H9 (cell line): ENCODE data around the gene PIP5K1C. TPM values are rescaled to one million over a fixed set of nuclear protein-coding genes. Genes with fewer than 3 reads are reported as not detected.

Experiments used
- DNase-seq: peaks from one replicate; pipeline ENCODE4 v3.0.0-alpha.2; 2017
- H2AFZ ChIP-seq: one replicate; pipeline ENCODE4 v1.6.1; 2013; ENCODE audit warnings: mild to moderate bottlenecking, low read length, control low read depth, moderate library complexity
- H2AK5ac ChIP-seq: 2 replicates; pipeline ENCODE4 v1.6.1; 2013; ENCODE audit warnings: low read length, control low read depth, mixed read lengths; ENCODE audit not compliant: insufficient read length
- H2BK120ac ChIP-seq: one replicate; pipeline ENCODE4 v1.6.1; 2013; ENCODE audit warnings: low read depth, mild to moderate bottlenecking, low read length, control low read depth, inconsistent platforms; ENCODE audit not compliant: poor library complexity, severe bottlenecking
- H2BK12ac ChIP-seq: 2 replicates; pipeline ENCODE4 v1.6.1; 2013; ENCODE audit warnings: low read length, control low read depth, mixed read lengths, low read depth; ENCODE audit not compliant: insufficient read length
- H2BK15ac ChIP-seq: 2 replicates; pipeline ENCODE4 v1.6.1; 2013; ENCODE audit warnings: low read depth, low read length, control low read depth
- H2BK20ac ChIP-seq: one replicate; pipeline ENCODE4 v1.6.1; 2013; ENCODE audit warnings: low read depth, mild to moderate bottlenecking, low read length, control low read depth, inconsistent platforms; ENCODE audit not compliant: poor library complexity, severe bottlenecking
- H2BK5ac ChIP-seq: 2 replicates; pipeline ENCODE4 v1.6.1; 2013; ENCODE audit warnings: low read length, control low read depth, mixed read lengths; ENCODE audit not compliant: insufficient read length
- H3K14ac ChIP-seq: 2 replicates; pipeline ENCODE4 v1.6.1; 2013; ENCODE audit warnings: low read length, control low read depth; ENCODE audit not compliant: insufficient read depth
- H3K18ac ChIP-seq: 2 replicates; pipeline ENCODE4 v1.6.1; 2013; ENCODE audit warnings: low read depth, mild to moderate bottlenecking, mixed read lengths, low read length, control low read depth; ENCODE audit not compliant: insufficient read length
- H3K23ac ChIP-seq: 2 replicates; pipeline ENCODE4 v1.6.1; 2013; ENCODE audit warnings: low read length, control low read depth, mixed read lengths, low read depth; ENCODE audit not compliant: insufficient read length
- H3K23me2 ChIP-seq: 2 replicates; pipeline ENCODE4 v1.6.1; 2013; ENCODE audit warnings: low read depth, mild to moderate bottlenecking, mixed read lengths, low read length, control low read depth; ENCODE audit not compliant: insufficient read length, poor library complexity, severe bottlenecking
- H3K27ac ChIP-seq: 2 replicates; pipeline ENCODE4 v1.5.1; 2013; ENCODE audit warnings: low read length, control low read depth, mixed read lengths, low read depth; ENCODE audit not compliant: insufficient read length
- H3K27me3 ChIP-seq: 2 replicates; pipeline ENCODE4 v1.6.1; 2013; ENCODE audit warnings: low read length, control low read depth, inconsistent platforms; ENCODE audit not compliant: insufficient read depth
- H3K4ac ChIP-seq: 2 replicates; pipeline ENCODE4 v1.6.1; 2013; ENCODE audit warnings: low read depth, mild to moderate bottlenecking, control low read depth, inconsistent platforms, low read length, moderate library complexity
- H3K4me1 ChIP-seq: 2 replicates; pipeline ENCODE4 v1.6.1; 2013; ENCODE audit warnings: low read length, control low read depth, inconsistent platforms; ENCODE audit not compliant: insufficient read depth
- H3K4me2 ChIP-seq: 2 replicates; pipeline ENCODE4 v1.6.1; 2013; ENCODE audit warnings: low read length, control low read depth, mixed read lengths; ENCODE audit not compliant: insufficient read length, insufficient read depth
- H3K56ac ChIP-seq: 2 replicates; pipeline ENCODE4 v1.6.1; 2013; ENCODE audit warnings: low read depth, mild to moderate bottlenecking, mixed read lengths, low read length, control low read depth; ENCODE audit not compliant: insufficient read length
- H3K79me1 ChIP-seq: 2 replicates; pipeline ENCODE4 v1.6.1; 2013; ENCODE audit warnings: low read depth, mild to moderate bottlenecking, moderate library complexity, low read length, control low read depth, inconsistent platforms; ENCODE audit not compliant: insufficient read depth, poor library complexity, severe bottlenecking
- H3K79me2 ChIP-seq: 2 replicates; pipeline ENCODE4 v1.6.1; 2013; ENCODE audit warnings: low read length, control low read depth, inconsistent platforms; ENCODE audit not compliant: insufficient read depth
- H3K9ac ChIP-seq: 2 replicates; pipeline ENCODE4 v1.6.1; 2013; ENCODE audit warnings: low read length, control low read depth, mixed read lengths; ENCODE audit not compliant: insufficient read length; ENCODE audit errors: extremely low read depth
- H3K9me3 ChIP-seq: one replicate; pipeline ENCODE4 v1.6.1; 2013; ENCODE audit warnings: low read depth, low read length, inconsistent platforms; ENCODE audit not compliant: control insufficient read depth
- H3T11ph ChIP-seq: one replicate; pipeline ENCODE4 v1.6.1; 2013; ENCODE audit warnings: mild to moderate bottlenecking, low read length, control low read depth, inconsistent platforms
- H4K20me1 ChIP-seq: one replicate; pipeline ENCODE4 v1.6.1; 2013; ENCODE audit not compliant: control insufficient read depth, insufficient read length, insufficient read depth
- H4K5ac ChIP-seq: 2 replicates; pipeline ENCODE4 v1.6.1; 2013; ENCODE audit warnings: low read depth, mild to moderate bottlenecking, mixed read lengths, low read length, control low read depth; ENCODE audit not compliant: insufficient read length
- H4K8ac ChIP-seq: replicated peaks from 2 replicates; pipeline ENCODE4 v1.6.1; 2013; ENCODE audit warnings: low read length, control low read depth, mixed read lengths, low read depth; ENCODE audit not compliant: insufficient read length
- H4K91ac ChIP-seq: 2 replicates; pipeline ENCODE4 v1.6.1; 2013; ENCODE audit warnings: low read depth, mild to moderate bottlenecking, moderate library complexity, mixed read lengths, low read length, control low read depth; ENCODE audit not compliant: insufficient read length
- H3K27ac Mint-ChIP-seq, 3 experiments: 2 replicates in 2 of 3; 3 replicates in 1 of 3; pipeline ENCODE4 v1.8.0; 2020 to 2021; ENCODE audit warnings: mixed read lengths in 3 of 3, mild to moderate bottlenecking in 1 of 3, moderate library complexity in 1 of 3
- H3K27me3 Mint-ChIP-seq: 2 replicates; pipeline ENCODE4 v1.8.0; 2021; ENCODE audit warnings: low read depth, mild to moderate bottlenecking, moderate library complexity, mixed read lengths
- H3K36me3 Mint-ChIP-seq, 3 experiments: 2 replicates in 2 of 3; 3 replicates in 1 of 3; pipeline ENCODE4 v1.8.0; 2020 to 2021; ENCODE audit warnings: low read depth in 3 of 3, mixed read lengths in 3 of 3; ENCODE audit not compliant: insufficient read depth in 1 of 3
- H3K4me1 Mint-ChIP-seq, 2 experiments: 2 replicates each; pipeline ENCODE4 v1.8.0; 2020; ENCODE audit warnings: mixed read lengths in 2 of 2
- H3K4me3 Mint-ChIP-seq, 2 experiments: 2 replicates in 1 of 2; 3 replicates in 1 of 2; pipeline ENCODE4 v1.8.0; 2020 to 2021; ENCODE audit warnings: mild to moderate bottlenecking in 2 of 2, mixed read lengths in 2 of 2, moderate library complexity in 1 of 2
- H3K9me3 Mint-ChIP-seq, 2 experiments: 2 replicates in 1 of 2; 3 replicates in 1 of 2; pipeline ENCODE4 v1.8.0; 2020; ENCODE audit warnings: mild to moderate bottlenecking in 2 of 2, mixed read lengths in 2 of 2, moderate library complexity in 1 of 2
- WGBS: extraction: QIAGEN DNeasy Blood & Tissue Kit; methylation state at CpG from one replicate; pipeline ENCODE4 v1.1.7; 2013; ENCODE audit warnings: missing lambda C conversion rate, low lambda C conversion rate, mixed read lengths; ENCODE audit not compliant: insufficient read length; ENCODE audit errors: extremely low coverage; 5-methylcytosine and 5-hydroxymethylcytosine counted together
- total RNA-seq: library from RNA; stranded (reverse); gene quantifications from 2 replicates; pipeline ENCODE4 v1.2.1, GENCODE V29; 2021
- TF ChIP-seq, protein P1 (sequence below): fragments of 200-600 bp; sonication (generic); conservative IDR thresholded peaks from 3 replicates; pipeline ENCODE4 v1.8.0; 2021; ENCODE audit warnings: antibody characterized with exemption, mild to moderate bottlenecking

PIP5K1C gene
- total RNA-seq, 1 experiment from 2014 or later, result 41.7 TPM

DNA sequence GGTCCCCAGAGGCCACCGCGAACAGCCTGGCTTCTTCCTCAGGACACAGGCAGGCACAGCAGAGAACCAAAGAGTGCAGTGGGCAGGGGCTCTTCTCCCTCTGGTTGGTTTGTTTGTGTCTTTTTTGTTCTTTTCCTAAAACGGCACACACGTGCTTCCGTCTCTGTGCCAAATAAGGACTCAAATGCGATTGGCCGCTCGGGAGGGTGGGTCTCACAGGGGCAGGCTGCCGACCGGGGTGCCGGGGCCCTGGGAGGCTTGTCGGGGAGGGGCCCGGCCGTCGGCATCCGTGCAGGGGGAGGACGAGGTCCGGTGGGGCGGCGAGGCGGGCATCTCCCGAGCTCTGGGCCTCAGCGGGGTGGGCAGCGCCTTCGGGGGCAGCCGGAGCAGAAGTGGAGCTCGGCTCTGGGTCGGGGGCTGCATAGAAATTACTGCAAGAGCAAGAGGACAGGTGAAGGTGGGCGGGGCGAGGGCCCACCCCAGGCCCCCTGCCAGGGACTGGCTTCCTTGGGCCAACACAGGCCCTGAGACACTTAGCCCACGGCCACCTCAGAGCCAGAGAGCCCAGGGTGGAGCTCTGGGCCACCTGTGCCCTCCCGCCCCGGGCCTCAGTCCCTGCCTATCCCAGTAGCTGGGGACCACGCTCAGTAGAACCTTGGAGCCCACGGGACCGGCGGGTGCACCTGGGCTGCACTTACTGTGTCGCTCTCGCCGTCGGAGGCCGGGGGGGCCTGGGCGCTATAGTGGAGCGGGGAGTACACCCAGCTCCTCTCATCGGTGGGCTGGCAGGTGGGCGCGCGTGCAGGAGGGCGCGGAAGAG, 67.3 kb downstream of the PIP5K1C start:
- Mint-ChIP-seq H3K9me3 (no peaks in the 10 kb centered on the region; a peak in 1 of 5 replicates), H3K4me3 (no peak overlapping the region), H3K36me3 (peaks cover 0 to 7% (median 7%) of the 10 kb centered on the region in 3 experiments; a peak in 5 of 7 replicates), H3K27me3 (no peaks in the 10 kb centered on the region), H3K4me1 (no peaks in the 10 kb centered on the region), H3K27ac (no peak overlapping the region)
- Histone ChIP-seq H3K4me1 (no peaks in the 10 kb centered on the region), H3K18ac (no peak overlapping the region), H3K14ac (no peak overlapping the region), H3K79me2 (no peaks in the 10 kb centered on the region), H3K9me3 (no peaks in the 10 kb centered on the region), H4K8ac (no peak overlapping the region), H3K23me2 (no peaks in the 10 kb centered on the region), H2BK12ac (no peak overlapping the region), H2BK120ac (no peak overlapping the region), H3K79me1 (no peaks in the 10 kb centered on the region), H3K9ac (no peak overlapping the region), H3K27ac (no peak overlapping the region), H3T11ph (no peak overlapping the region), H3K23ac (no peak overlapping the region), H3K4ac (no peak overlapping the region), H2BK5ac (no peak overlapping the region), H4K20me1 (no peaks in the 10 kb centered on the region), H2BK20ac (no peak overlapping the region), H3K27me3 (no peaks in the 10 kb centered on the region), H4K5ac (no peak overlapping the region), H4K91ac (no peak overlapping the region), H2BK15ac (no peak overlapping the region), H2AFZ (no peak overlapping the region), H2AK5ac (no peak overlapping the region), H3K4me2 (no peak overlapping the region), H3K56ac (no peak overlapping the region)
- TF ChIP-seq, protein P1, sequence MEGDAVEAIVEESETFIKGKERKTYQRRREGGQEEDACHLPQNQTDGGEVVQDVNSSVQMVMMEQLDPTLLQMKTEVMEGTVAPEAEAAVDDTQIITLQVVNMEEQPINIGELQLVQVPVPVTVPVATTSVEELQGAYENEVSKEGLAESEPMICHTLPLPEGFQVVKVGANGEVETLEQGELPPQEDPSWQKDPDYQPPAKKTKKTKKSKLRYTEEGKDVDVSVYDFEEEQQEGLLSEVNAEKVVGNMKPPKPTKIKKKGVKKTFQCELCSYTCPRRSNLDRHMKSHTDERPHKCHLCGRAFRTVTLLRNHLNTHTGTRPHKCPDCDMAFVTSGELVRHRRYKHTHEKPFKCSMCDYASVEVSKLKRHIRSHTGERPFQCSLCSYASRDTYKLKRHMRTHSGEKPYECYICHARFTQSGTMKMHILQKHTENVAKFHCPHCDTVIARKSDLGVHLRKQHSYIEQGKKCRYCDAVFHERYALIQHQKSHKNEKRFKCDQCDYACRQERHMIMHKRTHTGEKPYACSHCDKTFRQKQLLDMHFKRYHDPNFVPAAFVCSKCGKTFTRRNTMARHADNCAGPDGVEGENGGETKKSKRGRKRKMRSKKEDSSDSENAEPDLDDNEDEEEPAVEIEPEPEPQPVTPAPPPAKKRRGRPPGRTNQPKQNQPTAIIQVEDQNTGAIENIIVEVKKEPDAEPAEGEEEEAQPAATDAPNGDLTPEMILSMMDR, result no peak
- no CpG with 5 or more reads among the region's 50 CpGs for WGBS
- DNase-seq, result no peak
